ENCODE data around the gene SCAF11.

The SCAF11 gene

GRCh38 chr12:45977620-45978019 lies 12.8 kb downstream of the SCAF11 start:
- no peak for DNase-seq

- DNase-seq = no peak
These were observed 14.9 kb downstream of the SCAF11 start for GRCh38 chr12:45975506-45975905.

GRCh38 chr12:45974883-45975282 lies 15.5 kb downstream of the SCAF11 start:
- DNase-seq = no peak

DNA sequence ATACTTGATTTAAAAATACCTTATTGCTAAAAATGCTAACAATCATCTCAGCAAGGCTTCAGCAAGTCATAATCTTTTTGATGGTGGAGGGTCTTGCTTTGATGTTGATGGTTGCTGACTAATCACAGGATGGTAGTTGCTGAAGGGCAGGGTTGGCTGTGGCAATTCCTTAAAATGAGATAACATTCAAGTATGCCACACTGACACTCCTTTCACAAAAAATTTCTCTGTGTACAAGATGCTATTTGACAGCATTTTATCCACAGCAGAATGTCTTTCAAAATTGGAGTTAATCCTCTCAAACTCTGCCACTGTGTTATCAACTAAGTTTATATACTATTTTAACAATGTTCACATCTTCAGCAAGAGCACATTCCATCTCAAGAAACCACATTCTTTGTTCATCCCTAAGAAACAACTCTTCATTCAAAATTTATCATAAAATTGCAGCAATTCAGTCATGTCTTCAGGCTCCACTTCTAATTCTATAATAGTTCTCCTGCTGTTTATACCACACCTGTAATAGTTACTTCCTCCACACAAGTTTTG lies 16.1 kb downstream of the SCAF11 start:
- DNase-seq = no peak

- DNase-seq = no peak
These were observed 16.8 kb downstream of the SCAF11 start for GRCh38 chr12:45973526-45973925.

- no peak for DNase-seq
These were observed 20.0 kb downstream of the SCAF11 start for GRCh38 chr12:45970391-45970790.

DNA sequence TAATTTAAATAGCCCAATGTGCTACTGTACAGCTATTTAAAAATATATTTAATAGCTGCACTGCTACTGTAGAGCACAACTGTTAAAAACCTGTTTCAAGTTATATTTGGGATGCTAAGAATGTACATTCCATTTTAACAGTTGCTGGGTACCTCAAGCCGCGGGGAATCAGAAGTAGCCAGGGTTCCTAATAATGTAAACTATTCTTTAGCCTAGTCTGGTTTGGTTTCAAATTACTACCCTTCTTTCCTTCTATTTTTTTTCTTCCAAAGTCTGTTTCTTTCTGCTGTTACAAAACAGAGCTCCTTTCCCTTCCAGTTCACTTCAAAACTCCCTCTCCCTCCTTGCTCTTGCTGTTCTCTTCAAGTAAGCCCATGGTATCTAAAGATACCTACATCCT lies 21.3 kb downstream of the SCAF11 start:
- no peak for DNase-seq

- DNase-seq = no peak
These were observed 23.9 kb downstream of the SCAF11 start for GRCh38 chr12:45966486-45966885.

GRCh38 chr12:45962553-45963325 lies 27.6 kb downstream of the SCAF11 start:
- DNase-seq = no peak

DNA sequence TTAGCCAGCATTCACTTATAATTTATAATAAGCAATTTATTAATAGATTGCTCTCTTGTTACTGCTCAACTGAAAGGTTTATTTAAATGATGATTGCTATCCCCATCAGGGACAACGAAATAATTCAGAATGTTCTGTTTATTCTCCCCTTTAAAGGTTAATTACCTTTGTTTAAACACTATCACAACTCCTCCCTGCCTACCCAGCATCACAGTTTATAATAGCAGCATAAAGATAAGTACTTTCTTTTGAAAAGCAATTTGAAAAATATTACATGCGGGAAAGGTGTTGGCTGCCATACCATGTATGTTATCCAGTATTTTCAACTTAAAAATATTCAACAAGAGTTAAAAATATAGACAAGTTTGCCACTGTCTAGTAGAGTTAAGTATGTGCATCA lies 30.6 kb downstream of the SCAF11 start:
- no peak for DNase-seq

- no peak for DNase-seq
These were observed 31.3 kb downstream of the SCAF11 start for GRCh38 chr12:45959025-45959424.

DNA sequence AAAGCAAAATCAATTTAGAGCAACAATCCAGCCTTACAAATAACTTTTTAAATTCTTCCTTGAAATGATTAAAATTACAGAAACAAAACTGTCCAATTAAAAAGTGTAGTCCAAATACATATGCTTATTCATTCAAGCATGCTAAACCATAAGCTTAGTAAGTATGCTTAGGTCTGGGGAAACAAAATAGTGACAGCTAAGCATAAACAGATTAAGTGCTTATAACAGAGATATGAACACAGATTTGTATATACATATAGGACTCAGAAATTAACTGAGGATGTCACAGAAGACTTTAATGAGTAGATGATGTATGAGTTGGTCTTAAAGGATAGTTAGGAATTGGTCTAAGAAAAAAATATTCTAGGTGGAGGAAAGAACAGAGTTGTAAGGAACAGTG lies 41.8 kb downstream of the SCAF11 start:
- DNase-seq = no peak

- DNase-seq = no peak
These were observed 43.9 kb downstream of the SCAF11 start for GRCh38 chr12:45946435-45946834.

DNA sequence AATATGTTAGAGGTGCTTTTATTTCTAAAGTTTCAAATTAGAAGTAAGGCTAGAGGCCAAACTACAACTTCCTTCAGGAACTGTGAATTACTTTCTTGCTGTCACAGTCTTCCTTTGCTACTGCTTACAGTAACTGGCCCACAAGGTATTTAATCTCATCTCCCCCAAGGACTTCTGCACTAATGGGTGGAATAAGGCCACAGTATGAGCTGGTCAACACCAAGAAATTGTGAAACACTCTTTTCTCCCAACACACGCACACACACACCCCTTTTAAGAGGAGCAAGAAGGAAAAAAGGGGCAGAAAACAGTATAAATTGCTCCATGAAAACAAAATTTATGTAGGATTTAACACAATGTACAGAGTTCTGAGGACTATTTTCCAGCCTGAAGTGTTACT lies 45.6 kb downstream of the SCAF11 start:
- no peak for DNase-seq

GRCh38 chr12:45939759-45940158 lies 50.6 kb downstream of the SCAF11 start:
- no peak for DNase-seq

GRCh38 chr12:45938566-45938965 lies 51.8 kb downstream of the SCAF11 start:
- no peak for DNase-seq

GRCh38 chr12:45934956-45935355 lies 55.4 kb downstream of the SCAF11 start:
- DNase-seq = no peak

GRCh38 chr12:45933504-45933903 lies 56.9 kb downstream of the SCAF11 start:
- no peak for DNase-seq

DNA sequence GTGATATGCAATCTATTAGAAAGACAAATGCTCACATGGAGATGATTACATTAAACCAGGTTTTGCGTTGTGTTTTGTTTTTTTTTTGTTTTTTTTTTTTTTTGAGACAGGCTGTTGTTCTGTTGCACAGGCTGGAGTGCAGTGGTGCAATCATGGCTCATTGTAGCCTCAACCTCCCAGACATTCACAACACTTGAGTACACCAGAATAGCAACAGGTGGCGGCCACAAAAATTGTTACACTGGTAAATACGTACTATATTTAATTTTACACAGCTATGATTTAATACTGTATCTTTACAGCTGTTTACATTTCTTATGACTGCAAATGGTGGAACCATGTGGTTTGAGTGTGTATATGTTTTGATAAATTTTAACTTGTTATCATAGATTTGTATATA lies 60.0 kb downstream of the SCAF11 start:
- no peak for DNase-seq

DNA sequence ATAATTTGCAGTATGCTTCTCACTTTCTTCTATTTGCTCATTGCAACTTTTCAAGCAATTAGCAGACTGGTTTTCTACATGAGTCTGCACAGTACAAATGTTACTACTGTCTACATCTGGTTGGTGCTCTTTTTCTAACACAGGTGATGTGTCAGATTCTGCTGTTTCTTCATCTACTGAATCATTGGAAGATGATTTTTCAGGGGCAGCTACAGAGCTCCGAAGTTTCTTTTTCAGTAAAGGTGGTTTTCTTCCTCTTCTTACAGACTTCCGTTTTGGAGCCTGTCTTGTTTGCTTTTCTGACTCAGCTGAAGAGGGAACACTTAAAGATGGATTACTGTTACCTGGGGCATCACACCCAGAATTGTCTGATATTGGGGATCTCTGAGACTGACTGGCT lies 62.1 kb downstream of the SCAF11 start:
- no peak for DNase-seq

DNA sequence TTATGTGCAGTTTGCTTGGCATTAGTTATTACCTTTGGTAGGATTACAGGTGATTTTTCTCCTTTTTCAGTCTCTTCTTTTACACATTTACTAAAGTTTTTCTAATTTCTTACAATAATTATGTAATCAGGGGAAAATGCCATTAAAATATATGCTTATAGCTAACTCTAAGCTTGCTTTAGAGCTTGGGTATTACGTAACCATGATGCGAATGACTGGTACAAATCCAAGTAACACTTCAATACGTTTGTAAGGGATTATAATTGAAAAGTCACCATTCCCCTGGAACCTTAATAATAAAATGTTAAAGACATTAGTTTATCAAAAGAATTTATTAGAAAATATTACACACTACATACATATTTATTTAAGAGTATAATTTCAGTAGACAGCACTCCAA lies 71.6 kb downstream of the SCAF11 start:
- DNase-seq = no peak

DNA sequence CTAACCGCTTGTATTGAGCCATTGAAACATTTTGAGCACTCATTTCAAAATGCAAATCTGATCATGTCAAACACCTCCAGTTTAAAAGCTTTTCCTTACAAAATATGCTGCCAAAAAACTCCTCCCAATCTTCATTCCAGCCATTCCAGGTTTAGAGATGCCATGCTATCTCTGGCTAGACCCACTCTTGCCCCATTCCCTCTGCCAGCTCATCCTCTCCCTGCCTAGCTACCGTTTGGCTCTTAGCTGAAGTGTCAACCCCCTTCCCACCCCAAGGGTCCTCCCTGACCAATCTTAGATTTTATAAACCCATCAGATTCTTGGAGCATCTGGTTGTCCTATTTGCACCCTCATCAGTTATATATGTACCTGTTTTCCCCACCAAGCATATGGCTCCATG lies 75.0 kb downstream of the SCAF11 start:
- no peak for DNase-seq

GRCh38 chr12:45914090-45914489 lies 76.3 kb downstream of the SCAF11 start:
- no peak for DNase-seq

GRCh38 chr12:45913631-45914030 lies 76.7 kb downstream of the SCAF11 start:
- no peak for DNase-seq

- DNase-seq = no peak
These were observed 77.6 kb downstream of the SCAF11 start for GRCh38 chr12:45912774-45913173.
